ENCODE measurements around the gene RAD18. TPM values are rescaled to one million over a fixed set of nuclear protein-coding genes. Genes with fewer than 3 reads are reported as not detected.

Gene RAD18
- total RNA-seq, 1 experiment from 2014 or later: 25.8 TPM

DNA sequence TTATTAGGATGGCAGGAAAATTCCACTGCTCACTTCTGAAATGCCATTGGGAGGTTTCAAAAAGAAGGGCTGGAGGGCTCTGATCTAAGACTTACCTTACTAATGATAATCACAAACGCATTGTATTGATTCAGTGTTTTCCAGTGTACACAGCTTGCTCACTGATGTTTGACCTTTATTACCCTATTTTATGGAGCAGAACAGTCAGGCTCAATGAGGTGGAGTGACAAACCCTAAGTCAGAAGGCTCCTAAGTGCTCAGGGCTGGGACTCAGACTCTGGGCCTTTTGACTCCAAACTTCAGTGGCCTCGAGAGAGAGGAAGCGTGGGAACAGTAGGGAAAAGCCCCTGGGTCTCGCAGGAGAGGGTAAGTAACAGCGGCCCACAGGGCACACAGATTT, 20.3 kb upstream of the RAD18 start:
- Mint-ChIP-seq H3K27ac (ENCODE audit: unreplicated experiment) (no peak overlapping the region), H3K9me3 (ENCODE audit: low read depth, unreplicated experiment) (no peaks in the 10 kb centered on the region), H3K27me3 (ENCODE audit: unreplicated experiment) (peaks cover 38% of the 10 kb centered on the region), H3K36me3 (ENCODE audit: insufficient read depth, unreplicated experiment) (no peaks in the 10 kb centered on the region), H3K4me1 (ENCODE audit: low read depth, unreplicated experiment) (no peaks in the 10 kb centered on the region), H3K4me3 (ENCODE audit: low read depth, unreplicated experiment) (no peak overlapping the region)
- no TSS peak for BruUV-seq (replicated peaks)
- intact Hi-C loops (cut with micrococcal nuclease; ENCODE audit: unreplicated experiment): no loop called here
- DNase-seq: no peak
- CTCF ChIA-PET: no interaction called here
- no peak for TF ChIP-seq CTCF (IDR thresholded peaks at IDR 0.05; ENCODE audit: unreplicated experiment)

- H3K27me3 Mint-ChIP-seq (ENCODE audit: unreplicated experiment): peaks cover 38% of the 10 kb centered on the region
- no peak for TF ChIP-seq CTCF (IDR thresholded peaks at IDR 0.05; ENCODE audit: unreplicated experiment)
- intact Hi-C loops (cut with micrococcal nuclease; ENCODE audit: unreplicated experiment): no loop called here
- CTCF ChIA-PET: interaction anchor here (0.8 kb wide), 1 partner anchor 321 kb away, joined by 6 read pairs; no protein-coding TSS in a partner anchor
- no peaks in the 10 kb centered on the region for H3K4me1 Mint-ChIP-seq (ENCODE audit: low read depth, unreplicated experiment)
- H3K27ac Mint-ChIP-seq (ENCODE audit: unreplicated experiment): no peak overlapping the region
- H3K4me3 Mint-ChIP-seq (ENCODE audit: low read depth, unreplicated experiment): no peak overlapping the region
- H3K36me3 Mint-ChIP-seq (ENCODE audit: insufficient read depth, unreplicated experiment): no peaks in the 10 kb centered on the region
- DNase-seq: no peak
- BruUV-seq (replicated peaks): no TSS peak
- no peaks in the 10 kb centered on the region for H3K9me3 Mint-ChIP-seq (ENCODE audit: low read depth, unreplicated experiment)
These were observed 19.8 kb upstream of the RAD18 start for GRCh38 chr3:8983026-8983425.

- Mint-ChIP-seq H3K4me1 (ENCODE audit: low read depth, unreplicated experiment) (no peaks in the 10 kb centered on the region), H3K27me3 (ENCODE audit: unreplicated experiment) (peaks cover 38% of the 10 kb centered on the region), H3K36me3 (ENCODE audit: insufficient read depth, unreplicated experiment) (no peaks in the 10 kb centered on the region), H3K4me3 (ENCODE audit: low read depth, unreplicated experiment) (no peak overlapping the region), H3K27ac (ENCODE audit: unreplicated experiment) (no peak overlapping the region), H3K9me3 (ENCODE audit: low read depth, unreplicated experiment) (no peaks in the 10 kb centered on the region)
- no peak for TF ChIP-seq CTCF (IDR thresholded peaks at IDR 0.05; ENCODE audit: unreplicated experiment)
- intact Hi-C loops (cut with micrococcal nuclease; ENCODE audit: unreplicated experiment): no loop called here
- no peak for DNase-seq
- CTCF ChIA-PET: interaction anchor here (0.8 kb wide), 1 partner anchor 321 kb away, joined by 6 read pairs; no protein-coding TSS in a partner anchor
- no TSS peak for BruUV-seq (replicated peaks)
These were observed 19.2 kb upstream of the RAD18 start for GRCh38 chr3:8982509-8982908.

GRCh38 chr3:8981700-8982099, 18.4 kb upstream of the RAD18 start:
- H3K4me1 Mint-ChIP-seq (ENCODE audit: low read depth, unreplicated experiment): no peaks in the 10 kb centered on the region
- CTCF ChIA-PET: no interaction called here
- no peak for TF ChIP-seq CTCF (IDR thresholded peaks at IDR 0.05; ENCODE audit: unreplicated experiment)

More at GRCh38 chr3:8981700-8982099, 18.4 kb upstream of the RAD18 start:
- BruUV-seq (replicated peaks): no TSS peak
- Mint-ChIP-seq H3K27me3 (ENCODE audit: unreplicated experiment) (peaks cover 38% of the 10 kb centered on the region), H3K36me3 (ENCODE audit: insufficient read depth, unreplicated experiment) (no peaks in the 10 kb centered on the region), H3K9me3 (ENCODE audit: low read depth, unreplicated experiment) (no peaks in the 10 kb centered on the region), H3K4me3 (ENCODE audit: low read depth, unreplicated experiment) (no peak overlapping the region), H3K27ac (ENCODE audit: unreplicated experiment) (no peak overlapping the region)
- no peak for DNase-seq
- intact Hi-C loops (cut with micrococcal nuclease; ENCODE audit: unreplicated experiment): no loop called here
